Hepatocyte (in vitro differentiated cells): ENCODE measurements around the gene UBE4A.

Experiments used
- EZH2 ChIP-seq: fragments of 200-600 bp; sonication (generic); IDR thresholded peaks from 2 replicates; pipeline ENCODE4 v1.6.1; 2016; ENCODE audit warnings: antibody characterized with exemption, mild to moderate bottlenecking, borderline replicate concordance
- TF ChIP-seq, protein P1 (sequence below): fragments of 200-600 bp; sonication (generic); IDR thresholded peaks from 2 replicates; pipeline ENCODE4 v1.5.1; 2016; ENCODE audit warnings: antibody characterized with exemption, mild to moderate bottlenecking; ENCODE audit not compliant: poor library complexity

DNA sequence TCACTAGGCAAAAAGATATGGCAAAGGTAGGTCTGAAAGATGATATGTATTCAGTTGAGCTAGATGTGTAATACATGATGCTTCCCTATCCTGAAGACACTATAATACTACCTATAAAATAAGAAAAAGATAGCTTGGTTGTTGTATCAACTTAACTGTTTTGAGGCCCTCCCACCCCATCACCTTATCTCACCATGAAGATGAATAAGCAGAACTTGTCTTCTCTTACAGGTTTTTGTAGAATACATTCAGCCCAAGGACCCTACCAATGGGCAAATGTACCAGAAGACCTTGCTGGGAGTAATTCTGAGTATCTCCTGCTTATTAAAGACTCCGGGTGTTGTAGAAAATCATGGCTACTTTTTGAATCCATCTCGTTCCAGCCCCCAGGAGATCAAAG, 13.9 kb downstream of the UBE4A start:
- no peak for TF ChIP-seq EZH2
- TF ChIP-seq, protein P1, sequence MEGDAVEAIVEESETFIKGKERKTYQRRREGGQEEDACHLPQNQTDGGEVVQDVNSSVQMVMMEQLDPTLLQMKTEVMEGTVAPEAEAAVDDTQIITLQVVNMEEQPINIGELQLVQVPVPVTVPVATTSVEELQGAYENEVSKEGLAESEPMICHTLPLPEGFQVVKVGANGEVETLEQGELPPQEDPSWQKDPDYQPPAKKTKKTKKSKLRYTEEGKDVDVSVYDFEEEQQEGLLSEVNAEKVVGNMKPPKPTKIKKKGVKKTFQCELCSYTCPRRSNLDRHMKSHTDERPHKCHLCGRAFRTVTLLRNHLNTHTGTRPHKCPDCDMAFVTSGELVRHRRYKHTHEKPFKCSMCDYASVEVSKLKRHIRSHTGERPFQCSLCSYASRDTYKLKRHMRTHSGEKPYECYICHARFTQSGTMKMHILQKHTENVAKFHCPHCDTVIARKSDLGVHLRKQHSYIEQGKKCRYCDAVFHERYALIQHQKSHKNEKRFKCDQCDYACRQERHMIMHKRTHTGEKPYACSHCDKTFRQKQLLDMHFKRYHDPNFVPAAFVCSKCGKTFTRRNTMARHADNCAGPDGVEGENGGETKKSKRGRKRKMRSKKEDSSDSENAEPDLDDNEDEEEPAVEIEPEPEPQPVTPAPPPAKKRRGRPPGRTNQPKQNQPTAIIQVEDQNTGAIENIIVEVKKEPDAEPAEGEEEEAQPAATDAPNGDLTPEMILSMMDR: no peak
